ENCODE data around the gene ASCC1.
"Not testable (repeated sequence)": the region's sequence is repeated elsewhere in the genome, so short reads cannot be mapped to it uniquely, and the experiment has no call there.

GRCh38 chr10:72136225-72136624, 79.9 kb downstream of the ASCC1 start:
- TF ChIP-seq, protein P1, sequence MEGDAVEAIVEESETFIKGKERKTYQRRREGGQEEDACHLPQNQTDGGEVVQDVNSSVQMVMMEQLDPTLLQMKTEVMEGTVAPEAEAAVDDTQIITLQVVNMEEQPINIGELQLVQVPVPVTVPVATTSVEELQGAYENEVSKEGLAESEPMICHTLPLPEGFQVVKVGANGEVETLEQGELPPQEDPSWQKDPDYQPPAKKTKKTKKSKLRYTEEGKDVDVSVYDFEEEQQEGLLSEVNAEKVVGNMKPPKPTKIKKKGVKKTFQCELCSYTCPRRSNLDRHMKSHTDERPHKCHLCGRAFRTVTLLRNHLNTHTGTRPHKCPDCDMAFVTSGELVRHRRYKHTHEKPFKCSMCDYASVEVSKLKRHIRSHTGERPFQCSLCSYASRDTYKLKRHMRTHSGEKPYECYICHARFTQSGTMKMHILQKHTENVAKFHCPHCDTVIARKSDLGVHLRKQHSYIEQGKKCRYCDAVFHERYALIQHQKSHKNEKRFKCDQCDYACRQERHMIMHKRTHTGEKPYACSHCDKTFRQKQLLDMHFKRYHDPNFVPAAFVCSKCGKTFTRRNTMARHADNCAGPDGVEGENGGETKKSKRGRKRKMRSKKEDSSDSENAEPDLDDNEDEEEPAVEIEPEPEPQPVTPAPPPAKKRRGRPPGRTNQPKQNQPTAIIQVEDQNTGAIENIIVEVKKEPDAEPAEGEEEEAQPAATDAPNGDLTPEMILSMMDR (IDR thresholded peaks at IDR 0.05), result not testable (repeated sequence)
- not testable (repeated sequence) for TF ChIP-seq POLR2A, POLR2AphosphoS5 (IDR thresholded peaks at IDR 0.05)
